ENCODE results near the gene TAX1BP1.

DNA sequence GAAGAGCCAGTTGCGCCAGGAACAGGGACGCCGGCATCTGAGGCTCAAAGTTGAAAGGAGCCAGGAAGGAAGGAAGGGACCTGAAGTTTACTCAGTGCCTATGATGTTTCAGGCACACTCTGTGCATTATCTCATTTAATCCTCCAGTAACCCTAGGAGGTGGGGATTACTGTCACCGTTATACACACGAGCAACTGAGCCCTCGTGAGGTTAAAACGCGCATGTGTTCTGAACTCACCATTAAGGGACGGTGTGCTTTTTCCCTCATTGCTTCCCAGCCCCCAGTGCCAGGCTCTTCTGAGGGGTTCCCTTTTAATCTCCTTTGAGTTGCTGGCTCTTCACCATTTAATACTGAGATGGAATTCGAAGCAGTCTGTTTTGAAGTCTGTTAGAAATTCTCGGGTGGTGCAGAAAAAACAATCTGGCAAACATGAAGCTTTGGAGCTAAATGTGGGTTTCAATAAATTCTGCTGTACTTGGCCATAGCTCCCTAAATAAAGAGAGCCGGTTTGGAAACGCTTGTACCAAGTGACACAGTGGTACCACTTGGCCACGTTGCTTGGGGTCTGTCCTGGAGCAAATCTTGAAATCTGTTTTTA is 102.2 kb downstream of the TAX1BP1 start:
- TF ChIP-seq, protein P1, sequence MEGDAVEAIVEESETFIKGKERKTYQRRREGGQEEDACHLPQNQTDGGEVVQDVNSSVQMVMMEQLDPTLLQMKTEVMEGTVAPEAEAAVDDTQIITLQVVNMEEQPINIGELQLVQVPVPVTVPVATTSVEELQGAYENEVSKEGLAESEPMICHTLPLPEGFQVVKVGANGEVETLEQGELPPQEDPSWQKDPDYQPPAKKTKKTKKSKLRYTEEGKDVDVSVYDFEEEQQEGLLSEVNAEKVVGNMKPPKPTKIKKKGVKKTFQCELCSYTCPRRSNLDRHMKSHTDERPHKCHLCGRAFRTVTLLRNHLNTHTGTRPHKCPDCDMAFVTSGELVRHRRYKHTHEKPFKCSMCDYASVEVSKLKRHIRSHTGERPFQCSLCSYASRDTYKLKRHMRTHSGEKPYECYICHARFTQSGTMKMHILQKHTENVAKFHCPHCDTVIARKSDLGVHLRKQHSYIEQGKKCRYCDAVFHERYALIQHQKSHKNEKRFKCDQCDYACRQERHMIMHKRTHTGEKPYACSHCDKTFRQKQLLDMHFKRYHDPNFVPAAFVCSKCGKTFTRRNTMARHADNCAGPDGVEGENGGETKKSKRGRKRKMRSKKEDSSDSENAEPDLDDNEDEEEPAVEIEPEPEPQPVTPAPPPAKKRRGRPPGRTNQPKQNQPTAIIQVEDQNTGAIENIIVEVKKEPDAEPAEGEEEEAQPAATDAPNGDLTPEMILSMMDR (conservative IDR thresholded peaks at IDR 0.05; ENCODE audit: low read depth in 2 of 2): 0 out of 4 replicates have a peak, but pooled peaks of 1 of the 2 experiments have one; percentile 8
- TF ChIP-seq EZH2phosphoT487 (IDR thresholded peaks at IDR 0.05; ENCODE audit: unreplicated experiment) (no peak), POLR2AphosphoS5 (IDR thresholded peaks at IDR 0.05; ENCODE audit: low read depth) (no peak), EZH2 (IDR thresholded peaks at IDR 0.05; ENCODE audit: low read depth, unreplicated experiment) (no peak), STAT1 (IDR thresholded peaks at IDR 0.05; ENCODE audit: unreplicated experiment) (no peak), CREB1 (CRISPR knock-in tag; IDR thresholded peaks at IDR 0.05; ENCODE audit: low read depth) (no peak), JUNB (IDR thresholded peaks at IDR 0.05; ENCODE audit: unreplicated experiment) (no peak), ZNF331 (CRISPR knock-in tag; IDR thresholded peaks at IDR 0.05; ENCODE audit: low read depth) (no peak), ZNF114 (CRISPR knock-in tag; IDR thresholded peaks at IDR 0.05) (no peak)
- TF ChIP-seq, protein P2, sequence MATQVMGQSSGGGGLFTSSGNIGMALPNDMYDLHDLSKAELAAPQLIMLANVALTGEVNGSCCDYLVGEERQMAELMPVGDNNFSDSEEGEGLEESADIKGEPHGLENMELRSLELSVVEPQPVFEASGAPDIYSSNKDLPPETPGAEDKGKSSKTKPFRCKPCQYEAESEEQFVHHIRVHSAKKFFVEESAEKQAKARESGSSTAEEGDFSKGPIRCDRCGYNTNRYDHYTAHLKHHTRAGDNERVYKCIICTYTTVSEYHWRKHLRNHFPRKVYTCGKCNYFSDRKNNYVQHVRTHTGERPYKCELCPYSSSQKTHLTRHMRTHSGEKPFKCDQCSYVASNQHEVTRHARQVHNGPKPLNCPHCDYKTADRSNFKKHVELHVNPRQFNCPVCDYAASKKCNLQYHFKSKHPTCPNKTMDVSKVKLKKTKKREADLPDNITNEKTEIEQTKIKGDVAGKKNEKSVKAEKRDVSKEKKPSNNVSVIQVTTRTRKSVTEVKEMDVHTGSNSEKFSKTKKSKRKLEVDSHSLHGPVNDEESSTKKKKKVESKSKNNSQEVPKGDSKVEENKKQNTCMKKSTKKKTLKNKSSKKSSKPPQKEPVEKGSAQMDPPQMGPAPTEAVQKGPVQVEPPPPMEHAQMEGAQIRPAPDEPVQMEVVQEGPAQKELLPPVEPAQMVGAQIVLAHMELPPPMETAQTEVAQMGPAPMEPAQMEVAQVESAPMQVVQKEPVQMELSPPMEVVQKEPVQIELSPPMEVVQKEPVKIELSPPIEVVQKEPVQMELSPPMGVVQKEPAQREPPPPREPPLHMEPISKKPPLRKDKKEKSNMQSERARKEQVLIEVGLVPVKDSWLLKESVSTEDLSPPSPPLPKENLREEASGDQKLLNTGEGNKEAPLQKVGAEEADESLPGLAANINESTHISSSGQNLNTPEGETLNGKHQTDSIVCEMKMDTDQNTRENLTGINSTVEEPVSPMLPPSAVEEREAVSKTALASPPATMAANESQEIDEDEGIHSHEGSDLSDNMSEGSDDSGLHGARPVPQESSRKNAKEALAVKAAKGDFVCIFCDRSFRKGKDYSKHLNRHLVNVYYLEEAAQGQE (IDR thresholded peaks at IDR 0.05; ENCODE audit: unreplicated experiment): no peak
- TF ChIP-seq, protein P3, sequence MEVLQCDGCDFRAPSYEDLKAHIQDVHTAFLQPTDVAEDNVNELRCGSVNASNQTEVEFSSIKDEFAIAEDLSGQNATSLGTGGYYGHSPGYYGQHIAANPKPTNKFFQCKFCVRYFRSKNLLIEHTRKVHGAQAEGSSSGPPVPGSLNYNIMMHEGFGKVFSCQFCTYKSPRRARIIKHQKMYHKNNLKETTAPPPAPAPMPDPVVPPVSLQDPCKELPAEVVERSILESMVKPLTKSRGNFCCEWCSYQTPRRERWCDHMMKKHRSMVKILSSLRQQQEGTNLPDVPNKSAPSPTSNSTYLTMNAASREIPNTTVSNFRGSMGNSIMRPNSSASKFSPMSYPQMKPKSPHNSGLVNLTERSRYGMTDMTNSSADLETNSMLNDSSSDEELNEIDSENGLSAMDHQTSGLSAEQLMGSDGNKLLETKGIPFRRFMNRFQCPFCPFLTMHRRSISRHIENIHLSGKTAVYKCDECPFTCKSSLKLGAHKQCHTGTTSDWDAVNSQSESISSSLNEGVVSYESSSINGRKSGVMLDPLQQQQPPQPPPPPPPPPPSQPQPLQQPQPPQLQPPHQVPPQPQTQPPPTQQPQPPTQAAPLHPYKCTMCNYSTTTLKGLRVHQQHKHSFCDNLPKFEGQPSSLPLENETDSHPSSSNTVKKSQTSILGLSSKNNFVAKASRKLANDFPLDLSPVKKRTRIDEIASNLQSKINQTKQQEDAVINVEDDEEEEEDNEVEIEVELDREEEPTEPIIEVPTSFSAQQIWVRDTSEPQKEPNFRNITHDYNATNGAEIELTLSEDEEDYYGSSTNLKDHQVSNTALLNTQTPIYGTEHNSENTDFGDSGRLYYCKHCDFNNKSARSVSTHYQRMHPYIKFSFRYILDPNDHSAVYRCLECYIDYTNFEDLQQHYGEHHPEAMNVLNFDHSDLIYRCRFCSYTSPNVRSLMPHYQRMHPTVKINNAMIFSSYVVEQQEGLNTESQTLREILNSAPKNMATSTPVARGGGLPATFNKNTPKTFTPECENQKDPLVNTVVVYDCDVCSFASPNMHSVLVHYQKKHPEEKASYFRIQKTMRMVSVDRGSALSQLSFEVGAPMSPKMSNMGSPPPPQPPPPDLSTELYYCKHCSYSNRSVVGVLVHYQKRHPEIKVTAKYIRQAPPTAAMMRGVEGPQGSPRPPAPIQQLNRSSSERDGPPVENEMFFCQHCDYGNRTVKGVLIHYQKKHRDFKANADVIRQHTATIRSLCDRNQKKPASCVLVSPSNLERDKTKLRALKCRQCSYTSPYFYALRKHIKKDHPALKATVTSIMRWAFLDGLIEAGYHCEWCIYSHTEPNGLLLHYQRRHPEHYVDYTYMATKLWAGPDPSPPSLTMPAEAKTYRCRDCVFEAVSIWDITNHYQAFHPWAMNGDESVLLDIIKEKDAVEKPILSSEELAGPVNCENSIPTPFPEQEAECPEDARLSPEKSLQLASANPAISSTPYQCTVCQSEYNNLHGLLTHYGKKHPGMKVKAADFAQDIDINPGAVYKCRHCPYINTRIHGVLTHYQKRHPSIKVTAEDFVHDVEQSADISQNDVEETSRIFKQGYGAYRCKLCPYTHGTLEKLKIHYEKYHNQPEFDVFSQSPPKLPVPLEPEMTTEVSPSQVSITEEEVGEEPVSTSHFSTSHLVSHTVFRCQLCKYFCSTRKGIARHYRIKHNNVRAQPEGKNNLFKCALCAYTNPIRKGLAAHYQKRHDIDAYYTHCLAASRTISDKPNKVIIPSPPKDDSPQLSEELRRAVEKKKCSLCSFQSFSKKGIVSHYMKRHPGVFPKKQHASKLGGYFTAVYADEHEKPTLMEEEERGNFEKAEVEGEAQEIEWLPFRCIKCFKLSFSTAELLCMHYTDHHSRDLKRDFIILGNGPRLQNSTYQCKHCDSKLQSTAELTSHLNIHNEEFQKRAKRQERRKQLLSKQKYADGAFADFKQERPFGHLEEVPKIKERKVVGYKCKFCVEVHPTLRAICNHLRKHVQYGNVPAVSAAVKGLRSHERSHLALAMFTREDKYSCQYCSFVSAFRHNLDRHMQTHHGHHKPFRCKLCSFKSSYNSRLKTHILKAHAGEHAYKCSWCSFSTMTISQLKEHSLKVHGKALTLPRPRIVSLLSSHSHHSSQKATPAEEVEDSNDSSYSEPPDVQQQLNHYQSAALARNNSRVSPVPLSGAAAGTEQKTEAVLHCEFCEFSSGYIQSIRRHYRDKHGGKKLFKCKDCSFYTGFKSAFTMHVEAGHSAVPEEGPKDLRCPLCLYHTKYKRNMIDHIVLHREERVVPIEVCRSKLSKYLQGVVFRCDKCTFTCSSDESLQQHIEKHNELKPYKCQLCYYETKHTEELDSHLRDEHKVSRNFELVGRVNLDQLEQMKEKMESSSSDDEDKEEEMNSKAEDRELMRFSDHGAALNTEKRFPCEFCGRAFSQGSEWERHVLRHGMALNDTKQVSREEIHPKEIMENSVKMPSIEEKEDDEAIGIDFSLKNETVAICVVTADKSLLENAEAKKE (CRISPR knock-in tag; IDR thresholded peaks at IDR 0.05): no peak
